HG03469 (cell line): Measurements from ENCODE around the gene CDH4.

ENCODE experiments used
- ATAC-seq: cut with Tn5 transposase; IDR thresholded peaks from one replicate; pipeline ENCODE4 v1.9.1; 2021; ENCODE audit warnings: mild to moderate bottlenecking, moderate library complexity, moderate number of reproducible peaks; ENCODE audit not compliant: unreplicated experiment

Gene CDH4

DNA sequence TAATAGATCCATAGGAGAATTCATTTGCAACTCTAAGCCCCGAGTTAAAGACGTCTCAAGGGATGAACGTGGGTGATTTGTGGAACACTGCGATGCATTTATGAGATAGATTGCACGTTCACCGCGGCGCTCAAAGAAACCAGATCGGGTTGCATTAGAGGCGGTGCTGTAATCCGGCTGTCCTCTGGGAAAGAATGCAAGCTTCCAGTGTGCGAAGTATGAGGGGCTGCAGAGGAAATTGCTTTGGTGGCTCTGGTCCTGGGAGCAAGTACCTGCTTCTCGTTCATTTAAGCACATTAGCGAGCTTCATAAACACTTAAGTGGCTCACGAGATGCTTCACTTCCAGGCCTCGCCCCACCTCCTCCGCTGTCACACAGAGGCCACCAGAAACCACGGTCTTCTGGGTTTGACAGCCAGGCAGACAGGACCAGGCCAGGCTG, 182.3 kb downstream of the CDH4 start:
- ATAC-seq = no peak

GRCh38 chr20:61435184-61435822, 183.2 kb downstream of the CDH4 start:
- ATAC-seq = no peak

DNA sequence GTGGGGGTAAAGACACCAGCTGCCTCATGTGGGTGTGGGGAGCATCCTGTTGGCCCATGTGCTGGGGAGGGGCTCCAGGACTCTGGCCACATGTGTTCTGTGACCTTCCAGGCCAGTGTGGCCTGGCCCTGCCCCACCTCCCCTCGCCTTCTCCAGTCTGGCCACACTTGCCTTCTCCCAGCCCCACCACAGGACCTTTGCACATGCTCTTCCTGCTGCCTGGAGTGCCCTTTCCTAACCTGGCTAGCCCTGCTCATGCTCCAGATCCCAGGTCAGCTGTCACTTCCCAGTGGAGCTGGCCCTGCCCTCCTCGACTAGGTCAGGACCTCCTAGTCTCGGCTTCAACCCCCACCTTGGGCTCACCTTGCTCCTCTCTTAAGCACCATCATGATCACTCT, 183.8 kb downstream of the CDH4 start:
- ATAC-seq = no peak

GRCh38 chr20:61436283-61436666, 184.2 kb downstream of the CDH4 start:
- ATAC-seq = no peak

DNA sequence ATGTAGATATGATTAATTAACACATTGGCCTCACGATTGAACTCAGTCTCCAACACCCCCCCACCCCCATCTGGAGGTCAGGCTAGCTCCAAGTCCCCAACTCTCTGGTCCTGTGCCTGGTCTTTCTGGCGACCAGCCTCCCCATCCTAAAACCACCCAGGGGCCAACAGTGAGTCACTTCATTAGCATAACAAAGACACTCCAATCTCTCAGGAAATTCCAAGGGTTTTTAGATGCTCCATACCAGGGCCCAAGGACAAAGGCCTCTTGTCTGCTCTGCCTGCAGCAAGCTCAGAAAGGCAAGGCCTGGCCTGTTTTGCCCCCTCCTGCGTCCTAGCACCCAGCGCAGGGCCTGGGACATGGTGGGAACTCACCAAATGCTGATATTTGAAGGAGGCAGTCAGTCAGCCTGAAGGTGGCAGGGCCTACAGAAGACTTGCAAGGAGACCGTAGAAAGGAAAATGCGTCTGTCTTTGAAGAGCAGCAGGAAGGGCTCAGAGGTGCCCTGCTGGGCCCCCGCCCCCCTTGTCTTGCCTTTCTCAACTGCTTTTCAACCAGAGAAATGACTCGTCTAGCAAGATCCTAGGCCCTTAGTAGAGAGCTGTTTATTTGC, 184.7 kb downstream of the CDH4 start:
- ATAC-seq = no peak

- ATAC-seq = no peak
Observed at GRCh38 chr20:61437280-61438206, 185.5 kb downstream of the CDH4 start.

DNA sequence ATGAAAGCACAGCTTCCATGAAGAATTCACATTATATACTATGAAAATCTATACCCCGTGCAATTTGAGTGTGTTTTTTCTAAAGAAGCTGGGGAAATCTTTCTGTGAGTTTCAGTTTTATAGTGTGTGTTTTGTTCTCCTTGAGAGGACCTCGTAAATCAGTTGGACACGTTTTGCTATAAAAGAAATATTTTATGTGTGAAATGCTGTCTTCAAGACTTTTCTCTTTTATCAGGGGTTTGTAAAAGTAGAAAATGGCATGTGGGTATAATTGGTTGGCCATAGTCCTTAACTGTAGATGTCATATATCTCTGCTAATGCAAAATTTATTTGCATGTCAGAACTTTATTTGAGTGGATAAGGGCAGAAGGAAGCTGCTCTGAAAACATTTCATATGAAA, 186.2 kb downstream of the CDH4 start:
- ATAC-seq = no peak

DNA sequence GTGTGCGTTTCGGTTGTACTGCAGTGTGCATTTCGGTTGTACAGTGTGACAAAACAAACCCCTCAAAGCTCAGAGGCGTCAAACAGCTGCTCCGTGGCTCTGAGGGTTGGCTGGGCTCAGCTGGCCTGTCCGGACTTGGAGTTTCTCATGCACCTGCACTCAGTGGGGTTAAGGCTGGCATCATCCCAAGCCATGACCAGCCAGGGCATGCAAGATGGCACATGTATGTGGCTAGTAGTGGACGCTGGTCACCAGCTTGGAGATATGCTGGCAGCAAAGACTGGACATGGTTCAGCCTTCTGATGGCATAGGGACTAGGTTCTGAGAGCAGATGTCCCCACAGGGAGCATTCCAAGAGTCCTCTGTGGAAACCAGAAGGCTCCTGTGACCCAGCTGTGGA, 187.2 kb downstream of the CDH4 start:
- no peak for ATAC-seq

- ATAC-seq = no peak
Observed at GRCh38 chr20:61440548-61441055, 188.5 kb downstream of the CDH4 start.

DNA sequence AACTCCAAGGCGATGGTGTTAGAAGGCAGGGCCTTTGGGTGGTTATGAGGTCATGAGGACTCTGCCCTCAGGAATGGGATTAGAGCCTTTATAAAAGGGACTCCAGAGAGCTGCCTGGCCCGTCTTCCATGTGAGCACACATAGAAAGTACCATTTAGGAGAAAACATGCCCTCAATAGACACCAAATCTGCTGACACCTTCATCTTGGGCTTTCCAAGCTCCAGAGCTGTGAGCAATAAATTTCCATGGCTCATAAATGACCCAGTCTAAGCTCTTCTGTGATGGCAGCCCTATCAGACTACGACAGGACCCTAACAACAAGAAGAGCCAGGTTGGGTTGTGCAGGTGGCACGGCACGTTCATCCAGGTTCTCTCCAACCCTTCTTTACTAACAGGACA, 189.5 kb downstream of the CDH4 start:
- no peak for ATAC-seq

DNA sequence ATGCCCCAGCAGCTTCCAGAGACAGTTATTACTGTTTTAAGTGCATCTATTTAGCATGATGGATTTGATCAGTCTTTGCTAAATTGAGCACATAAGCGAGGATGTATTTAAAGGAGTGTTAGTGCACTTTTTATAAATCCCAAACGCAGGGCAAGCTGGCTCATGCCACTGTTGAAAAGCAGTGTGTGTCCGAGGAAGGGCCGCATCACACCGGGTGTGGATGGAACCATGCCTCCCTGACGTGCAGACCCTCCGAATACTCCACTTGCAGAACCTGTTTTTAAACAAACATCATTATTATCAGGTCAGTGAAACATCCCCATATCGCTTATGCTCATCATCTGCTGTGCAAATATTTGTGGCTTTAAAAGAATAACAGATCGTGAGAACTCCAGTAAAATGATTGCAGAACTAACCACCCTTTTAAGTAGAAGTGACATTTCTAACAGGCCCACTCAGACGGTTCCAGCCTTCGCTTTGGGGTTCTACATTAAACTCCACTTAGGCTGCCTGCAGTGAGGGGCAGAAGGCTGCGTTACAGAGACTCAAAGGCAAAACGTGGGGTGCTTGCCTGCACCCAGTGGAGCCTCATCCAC, 190.1 kb downstream of the CDH4 start:
- no peak for ATAC-seq

DNA sequence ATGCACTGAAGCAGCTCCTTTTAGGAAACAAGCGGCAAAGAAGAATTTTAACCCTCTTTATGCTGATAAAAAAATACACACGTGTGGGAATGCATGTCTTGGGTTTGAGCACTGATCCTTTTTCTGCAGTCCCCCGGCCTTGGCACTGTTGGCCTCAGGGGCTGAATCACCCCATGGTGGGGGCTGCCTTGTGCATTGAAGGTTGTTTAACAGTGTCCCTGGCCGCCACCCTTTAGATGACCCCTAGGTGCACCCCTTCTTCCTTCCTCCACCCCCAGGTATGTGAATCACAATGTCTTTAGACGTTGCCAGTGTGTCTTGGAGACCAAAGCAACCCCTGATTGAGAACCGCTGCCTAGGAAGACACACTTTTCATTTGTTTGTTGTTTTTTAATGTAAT, 190.7 kb downstream of the CDH4 start:
- ATAC-seq = no peak

- ATAC-seq = no peak
Observed at GRCh38 chr20:61443443-61444126, 191.5 kb downstream of the CDH4 start.

- no peak for ATAC-seq
Observed at GRCh38 chr20:61444637-61445036, 192.6 kb downstream of the CDH4 start.

DNA sequence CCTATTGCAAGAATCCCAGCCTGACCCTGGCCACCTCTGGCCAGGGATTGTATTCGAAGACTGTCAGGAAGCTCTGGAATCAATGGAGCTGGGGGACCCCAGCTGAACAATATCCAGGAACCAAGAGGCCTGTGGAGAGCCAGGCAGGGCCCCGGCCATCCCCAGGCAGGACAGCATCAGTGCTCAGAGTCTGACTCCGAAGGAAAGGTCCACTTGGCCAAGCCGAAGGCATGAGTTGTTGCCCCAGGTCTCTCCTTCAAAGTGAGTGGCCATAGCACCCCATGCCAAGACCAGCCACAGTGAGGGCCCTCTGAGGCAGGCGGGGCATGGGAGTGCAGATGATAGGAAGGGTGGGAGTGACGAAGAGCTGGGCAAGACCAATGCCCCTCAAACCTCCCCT, 193.1 kb downstream of the CDH4 start:
- ATAC-seq = no peak

- ATAC-seq = no peak
Observed at GRCh38 chr20:61445741-61446140, 193.7 kb downstream of the CDH4 start.

DNA sequence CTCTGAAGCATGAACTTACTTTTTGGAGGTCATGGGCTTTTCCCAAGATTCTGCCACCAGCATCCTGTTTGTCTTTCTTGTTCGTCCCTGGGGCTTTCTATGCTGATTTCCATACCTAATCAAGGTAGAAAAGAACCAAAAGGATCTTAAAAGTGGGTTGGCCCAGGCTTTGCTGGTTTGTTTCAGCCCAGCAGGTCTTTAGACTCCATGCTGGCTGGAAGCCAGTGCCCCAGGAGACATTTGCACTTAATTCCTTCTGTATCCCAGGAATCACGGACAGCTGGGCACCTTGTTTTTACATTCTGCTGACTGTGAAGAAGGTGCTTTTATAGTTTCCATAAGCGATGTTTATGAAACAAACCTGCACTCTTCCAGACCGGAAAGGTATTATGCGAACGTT, 195.9 kb downstream of the CDH4 start:
- no peak for ATAC-seq

DNA sequence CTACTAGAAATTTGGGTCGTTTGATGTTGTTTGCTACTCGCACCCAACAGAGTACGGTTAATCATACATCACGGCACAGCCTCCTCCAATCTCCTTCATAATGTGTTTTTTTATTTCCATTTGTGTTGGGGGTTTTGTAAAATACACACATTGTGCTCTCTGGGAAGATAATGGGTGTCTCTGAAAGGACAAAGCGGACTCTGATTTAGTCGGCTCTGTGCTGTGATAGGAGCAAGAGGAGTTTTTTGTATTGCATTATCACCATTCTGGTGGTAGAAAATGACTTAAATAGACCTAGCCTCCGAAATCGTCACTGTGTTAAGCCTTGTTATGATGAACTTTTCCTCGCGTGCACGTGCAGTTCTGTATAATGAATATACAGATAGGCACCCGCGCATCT, 196.3 kb downstream of the CDH4 start:
- ATAC-seq = no peak

DNA sequence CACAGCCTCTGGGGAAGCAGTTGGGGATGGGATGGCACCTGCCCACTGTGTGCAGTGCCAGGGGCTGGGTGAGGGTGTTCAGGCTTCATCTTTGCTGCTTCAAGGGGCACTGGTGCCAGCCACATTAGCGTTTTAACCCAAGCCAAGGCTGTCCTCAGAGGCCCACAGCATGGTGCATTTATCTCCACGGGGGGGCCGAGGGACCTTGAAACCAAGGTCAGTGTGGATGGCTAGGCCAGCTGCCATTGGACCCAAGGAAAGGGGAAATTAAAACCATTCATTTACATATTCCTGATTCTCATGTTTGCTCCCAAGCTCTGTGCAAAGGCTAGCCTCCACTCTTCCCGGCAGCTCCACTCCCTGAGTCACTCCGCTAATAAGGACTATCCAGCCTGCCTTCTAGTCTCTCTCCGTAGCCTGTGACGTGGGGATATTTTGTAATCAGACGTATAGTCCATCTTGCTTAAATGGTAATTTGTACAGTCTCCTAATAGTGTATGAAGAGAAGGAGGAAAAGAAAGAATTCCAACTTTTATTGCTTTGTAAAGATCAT, 197.1 kb downstream of the CDH4 start:
- ATAC-seq = no peak

- ATAC-seq = no peak
Observed at GRCh38 chr20:61449916-61450315, 197.9 kb downstream of the CDH4 start.
